H9 (cell line): Measurements from ENCODE around the gene DGKG. TPM values are rescaled to one million over a fixed set of nuclear protein-coding genes. Genes with fewer than 3 reads are reported as not detected.

Experiments used
- DNase-seq: peaks from one replicate; pipeline ENCODE4 v3.0.0-alpha.2; 2017
- H2AFZ ChIP-seq: one replicate; pipeline ENCODE4 v1.6.1; 2013; ENCODE audit warnings: mild to moderate bottlenecking, low read length, control low read depth, moderate library complexity
- H2AK5ac ChIP-seq: 2 replicates; pipeline ENCODE4 v1.6.1; 2013; ENCODE audit warnings: low read length, control low read depth, mixed read lengths; ENCODE audit not compliant: insufficient read length
- H2BK120ac ChIP-seq: one replicate; pipeline ENCODE4 v1.6.1; 2013; ENCODE audit warnings: low read depth, mild to moderate bottlenecking, low read length, control low read depth, inconsistent platforms; ENCODE audit not compliant: poor library complexity, severe bottlenecking
- H2BK12ac ChIP-seq: 2 replicates; pipeline ENCODE4 v1.6.1; 2013; ENCODE audit warnings: low read length, control low read depth, mixed read lengths, low read depth; ENCODE audit not compliant: insufficient read length
- H2BK15ac ChIP-seq: 2 replicates; pipeline ENCODE4 v1.6.1; 2013; ENCODE audit warnings: low read depth, low read length, control low read depth
- H2BK20ac ChIP-seq: one replicate; pipeline ENCODE4 v1.6.1; 2013; ENCODE audit warnings: low read depth, mild to moderate bottlenecking, low read length, control low read depth, inconsistent platforms; ENCODE audit not compliant: poor library complexity, severe bottlenecking
- H2BK5ac ChIP-seq: 2 replicates; pipeline ENCODE4 v1.6.1; 2013; ENCODE audit warnings: low read length, control low read depth, mixed read lengths; ENCODE audit not compliant: insufficient read length
- H3K14ac ChIP-seq: 2 replicates; pipeline ENCODE4 v1.6.1; 2013; ENCODE audit warnings: low read length, control low read depth; ENCODE audit not compliant: insufficient read depth
- H3K18ac ChIP-seq: 2 replicates; pipeline ENCODE4 v1.6.1; 2013; ENCODE audit warnings: low read depth, mild to moderate bottlenecking, mixed read lengths, low read length, control low read depth; ENCODE audit not compliant: insufficient read length
- H3K23ac ChIP-seq: 2 replicates; pipeline ENCODE4 v1.6.1; 2013; ENCODE audit warnings: low read length, control low read depth, mixed read lengths, low read depth; ENCODE audit not compliant: insufficient read length
- H3K23me2 ChIP-seq: 2 replicates; pipeline ENCODE4 v1.6.1; 2013; ENCODE audit warnings: low read depth, mild to moderate bottlenecking, mixed read lengths, low read length, control low read depth; ENCODE audit not compliant: insufficient read length, poor library complexity, severe bottlenecking
- H3K27ac ChIP-seq: 2 replicates; pipeline ENCODE4 v1.5.1; 2013; ENCODE audit warnings: low read length, control low read depth, mixed read lengths, low read depth; ENCODE audit not compliant: insufficient read length
- H3K27me3 ChIP-seq: 2 replicates; pipeline ENCODE4 v1.6.1; 2013; ENCODE audit warnings: low read length, control low read depth, inconsistent platforms; ENCODE audit not compliant: insufficient read depth
- H3K4ac ChIP-seq: 2 replicates; pipeline ENCODE4 v1.6.1; 2013; ENCODE audit warnings: low read depth, mild to moderate bottlenecking, control low read depth, inconsistent platforms, low read length, moderate library complexity
- H3K4me1 ChIP-seq: 2 replicates; pipeline ENCODE4 v1.6.1; 2013; ENCODE audit warnings: low read length, control low read depth, inconsistent platforms; ENCODE audit not compliant: insufficient read depth
- H3K4me2 ChIP-seq: 2 replicates; pipeline ENCODE4 v1.6.1; 2013; ENCODE audit warnings: low read length, control low read depth, mixed read lengths; ENCODE audit not compliant: insufficient read length, insufficient read depth
- H3K56ac ChIP-seq: 2 replicates; pipeline ENCODE4 v1.6.1; 2013; ENCODE audit warnings: low read depth, mild to moderate bottlenecking, mixed read lengths, low read length, control low read depth; ENCODE audit not compliant: insufficient read length
- H3K79me1 ChIP-seq: 2 replicates; pipeline ENCODE4 v1.6.1; 2013; ENCODE audit warnings: low read depth, mild to moderate bottlenecking, moderate library complexity, low read length, control low read depth, inconsistent platforms; ENCODE audit not compliant: insufficient read depth, poor library complexity, severe bottlenecking
- H3K79me2 ChIP-seq: 2 replicates; pipeline ENCODE4 v1.6.1; 2013; ENCODE audit warnings: low read length, control low read depth, inconsistent platforms; ENCODE audit not compliant: insufficient read depth
- H3K9ac ChIP-seq: 2 replicates; pipeline ENCODE4 v1.6.1; 2013; ENCODE audit warnings: low read length, control low read depth, mixed read lengths; ENCODE audit not compliant: insufficient read length; ENCODE audit errors: extremely low read depth
- H3K9me3 ChIP-seq: one replicate; pipeline ENCODE4 v1.6.1; 2013; ENCODE audit warnings: low read depth, low read length, inconsistent platforms; ENCODE audit not compliant: control insufficient read depth
- H3T11ph ChIP-seq: one replicate; pipeline ENCODE4 v1.6.1; 2013; ENCODE audit warnings: mild to moderate bottlenecking, low read length, control low read depth, inconsistent platforms
- H4K20me1 ChIP-seq: one replicate; pipeline ENCODE4 v1.6.1; 2013; ENCODE audit not compliant: control insufficient read depth, insufficient read length, insufficient read depth
- H4K5ac ChIP-seq: 2 replicates; pipeline ENCODE4 v1.6.1; 2013; ENCODE audit warnings: low read depth, mild to moderate bottlenecking, mixed read lengths, low read length, control low read depth; ENCODE audit not compliant: insufficient read length
- H4K8ac ChIP-seq: replicated peaks from 2 replicates; pipeline ENCODE4 v1.6.1; 2013; ENCODE audit warnings: low read length, control low read depth, mixed read lengths, low read depth; ENCODE audit not compliant: insufficient read length
- H4K91ac ChIP-seq: 2 replicates; pipeline ENCODE4 v1.6.1; 2013; ENCODE audit warnings: low read depth, mild to moderate bottlenecking, moderate library complexity, mixed read lengths, low read length, control low read depth; ENCODE audit not compliant: insufficient read length
- H3K27ac Mint-ChIP-seq, 3 experiments: 2 replicates in 2 of 3; 3 replicates in 1 of 3; pipeline ENCODE4 v1.8.0; 2020 to 2021; ENCODE audit warnings: mixed read lengths in 3 of 3, mild to moderate bottlenecking in 1 of 3, moderate library complexity in 1 of 3
- H3K27me3 Mint-ChIP-seq: 2 replicates; pipeline ENCODE4 v1.8.0; 2021; ENCODE audit warnings: low read depth, mild to moderate bottlenecking, moderate library complexity, mixed read lengths
- H3K36me3 Mint-ChIP-seq, 3 experiments: 2 replicates in 2 of 3; 3 replicates in 1 of 3; pipeline ENCODE4 v1.8.0; 2020 to 2021; ENCODE audit warnings: low read depth in 3 of 3, mixed read lengths in 3 of 3; ENCODE audit not compliant: insufficient read depth in 1 of 3
- H3K4me1 Mint-ChIP-seq, 2 experiments: 2 replicates each; pipeline ENCODE4 v1.8.0; 2020; ENCODE audit warnings: mixed read lengths in 2 of 2
- H3K4me3 Mint-ChIP-seq, 2 experiments: 2 replicates in 1 of 2; 3 replicates in 1 of 2; pipeline ENCODE4 v1.8.0; 2020 to 2021; ENCODE audit warnings: mild to moderate bottlenecking in 2 of 2, mixed read lengths in 2 of 2, moderate library complexity in 1 of 2
- H3K9me3 Mint-ChIP-seq, 2 experiments: 2 replicates in 1 of 2; 3 replicates in 1 of 2; pipeline ENCODE4 v1.8.0; 2020; ENCODE audit warnings: mild to moderate bottlenecking in 2 of 2, mixed read lengths in 2 of 2, moderate library complexity in 1 of 2
- WGBS: extraction: QIAGEN DNeasy Blood & Tissue Kit; methylation state at CpG from one replicate; pipeline ENCODE4 v1.1.7; 2013; ENCODE audit warnings: missing lambda C conversion rate, low lambda C conversion rate, mixed read lengths; ENCODE audit not compliant: insufficient read length; ENCODE audit errors: extremely low coverage; 5-methylcytosine and 5-hydroxymethylcytosine counted together
- total RNA-seq: library from RNA; stranded (reverse); gene quantifications from 2 replicates; pipeline ENCODE4 v1.2.1, GENCODE V29; 2021
- TF ChIP-seq, protein P1 (sequence below): fragments of 200-600 bp; sonication (generic); conservative IDR thresholded peaks from 3 replicates; pipeline ENCODE4 v1.8.0; 2021; ENCODE audit warnings: antibody characterized with exemption, mild to moderate bottlenecking

Gene DGKG
- total RNA-seq, 1 experiment from 2014 or later = not detected

DNA sequence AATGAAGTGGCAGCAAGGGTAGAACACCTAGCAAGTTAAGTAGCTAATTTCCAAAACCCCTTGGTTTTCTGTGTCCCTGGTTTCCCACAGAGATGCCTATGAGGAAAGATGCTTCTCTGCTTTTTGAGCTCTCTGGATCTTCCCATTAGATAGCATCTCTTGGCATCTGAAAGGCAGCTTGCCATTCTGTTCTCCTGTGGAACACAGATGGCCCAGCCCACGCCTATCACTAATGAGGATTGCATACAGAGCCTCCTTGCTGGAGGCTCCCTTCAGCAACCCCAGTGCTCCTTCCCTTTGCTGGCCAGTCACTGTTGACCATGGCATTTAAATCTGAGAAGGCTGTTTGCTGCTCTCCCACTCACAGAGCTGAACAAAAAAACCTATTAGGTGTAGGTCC is 218.8 kb downstream of the DGKG start:
- Histone ChIP-seq H2BK12ac (no peak overlapping the region), H2AK5ac (no peak overlapping the region), H3K4ac (no peak overlapping the region), H3K14ac (no peak overlapping the region), H3K23ac (no peak overlapping the region), H2AFZ (no peak overlapping the region), H4K5ac (no peak overlapping the region), H3K18ac (no peak overlapping the region), H3K4me2 (no peak overlapping the region), H3K23me2 (no peaks in the 10 kb centered on the region), H3K56ac (no peak overlapping the region), H2BK20ac (no peak overlapping the region), H3K9me3 (no peaks in the 10 kb centered on the region), H3K4me1 (no peaks in the 10 kb centered on the region), H3K27me3 (no peaks in the 10 kb centered on the region), H2BK120ac (no peak overlapping the region), H4K91ac (no peak overlapping the region), H3K79me2 (no peaks in the 10 kb centered on the region), H3T11ph (no peak overlapping the region), H3K9ac (no peak overlapping the region), H3K79me1 (no peaks in the 10 kb centered on the region), H2BK15ac (no peak overlapping the region), H3K27ac (no peak overlapping the region), H4K8ac (no peak overlapping the region), H2BK5ac (peak overlapping the region; percentile 32), H4K20me1 (no peaks in the 10 kb centered on the region)
- Mint-ChIP-seq H3K4me1 (peaks cover 0 to 9% of the 10 kb centered on the region in 2 experiments; a peak in 2 of 4 replicates), H3K36me3 (no peaks in the 10 kb centered on the region), H3K27ac (no peak overlapping the region), H3K27me3 (peaks cover 66% of the 10 kb centered on the region), H3K9me3 (no peaks in the 10 kb centered on the region), H3K4me3 (no peak overlapping the region)
- TF ChIP-seq, protein P1, sequence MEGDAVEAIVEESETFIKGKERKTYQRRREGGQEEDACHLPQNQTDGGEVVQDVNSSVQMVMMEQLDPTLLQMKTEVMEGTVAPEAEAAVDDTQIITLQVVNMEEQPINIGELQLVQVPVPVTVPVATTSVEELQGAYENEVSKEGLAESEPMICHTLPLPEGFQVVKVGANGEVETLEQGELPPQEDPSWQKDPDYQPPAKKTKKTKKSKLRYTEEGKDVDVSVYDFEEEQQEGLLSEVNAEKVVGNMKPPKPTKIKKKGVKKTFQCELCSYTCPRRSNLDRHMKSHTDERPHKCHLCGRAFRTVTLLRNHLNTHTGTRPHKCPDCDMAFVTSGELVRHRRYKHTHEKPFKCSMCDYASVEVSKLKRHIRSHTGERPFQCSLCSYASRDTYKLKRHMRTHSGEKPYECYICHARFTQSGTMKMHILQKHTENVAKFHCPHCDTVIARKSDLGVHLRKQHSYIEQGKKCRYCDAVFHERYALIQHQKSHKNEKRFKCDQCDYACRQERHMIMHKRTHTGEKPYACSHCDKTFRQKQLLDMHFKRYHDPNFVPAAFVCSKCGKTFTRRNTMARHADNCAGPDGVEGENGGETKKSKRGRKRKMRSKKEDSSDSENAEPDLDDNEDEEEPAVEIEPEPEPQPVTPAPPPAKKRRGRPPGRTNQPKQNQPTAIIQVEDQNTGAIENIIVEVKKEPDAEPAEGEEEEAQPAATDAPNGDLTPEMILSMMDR = no peak
- no peak for DNase-seq
- WGBS = no CpG with 5 or more reads among the region's 1 CpG
